Psoas muscle (tissue), 8 donors: ENCODE data around the gene RGS3. TPM values are rescaled to one million over a fixed set of nuclear protein-coding genes. Genes with fewer than 3 reads are reported as not detected.
A peak's percentile ranks its signal among the peaks of the same experiment; 100 is the strongest.

Source experiments
- ATAC-seq, 4 donors: fragments of 200-7000 bp; cut with Tn5 transposase; one replicate each; pipeline ENCODE4 v1.9.1; 2020; ENCODE audit warnings: moderate library complexity in 3 of 4, mild to moderate bottlenecking in 2 of 4
- DNase-seq, 2 donors: peaks; one replicate each; pipeline ENCODE4 v3.0.0-alpha.2; 2020
- H3K27ac ChIP-seq: fragments of 200-600 bp; one replicate; pipeline ENCODE4 v1.8.0; 2022
- H3K27me3 ChIP-seq, 3 donors: fragments of 200-600 bp in 1 of 3; one replicate each; pipeline versions ENCODE4 v1.6.1 to v1.8.0; 2013 to 2022; ENCODE audit warnings: low read length in 2 of 3, mild to moderate bottlenecking in 2 of 3, moderate library complexity in 1 of 3; ENCODE audit not compliant: insufficient read depth in 3 of 3
- H3K36me3 ChIP-seq, 2 donors: fragments of 200-600 bp in 1 of 2; one replicate each; pipeline versions ENCODE4 v1.6.1 to v1.8.0; 2013 to 2022; ENCODE audit warnings: low read depth in 1 of 2, mild to moderate bottlenecking in 1 of 2, moderate library complexity in 1 of 2; ENCODE audit not compliant: insufficient read depth in 1 of 2
- H3K4me1 ChIP-seq: fragments of 200-600 bp; one replicate; pipeline ENCODE4 v1.8.0; 2022
- H3K4me3 ChIP-seq: fragments of 200-600 bp; one replicate; pipeline ENCODE4 v1.8.0; 2022; ENCODE audit warnings: mild to moderate bottlenecking
- H3K9me3 ChIP-seq: fragments of 200-600 bp; one replicate; pipeline ENCODE4 v1.8.0; 2022
- CTCF ChIP-seq: fragments of 200-600 bp; IDR thresholded peaks from one replicate; pipeline ENCODE4 v1.8.0; 2022; ENCODE audit warnings: antibody characterized with exemption
- WGBS, 3 donors: extraction: QIAGEN DNeasy Blood & Tissue Kit; methylation state at CpG; one replicate each; pipeline versions ENCODE4 v1.1.6 to v1.1.7; 2013; 5-methylcytosine and 5-hydroxymethylcytosine counted together
- intact Hi-C, 2 donors: fragments of 100-400 bp; cut with DNase I; formaldehyde crosslinking; loops; one replicate each; pipeline versions ENCODE4 v1.11.0 to v1.14.2; 2022
- polyA plus RNA-seq, 3 donors: library from polyadenylated mRNA; stranded (reverse); fragments of 200-250 nt; gene quantifications; one replicate each; pipeline ENCODE4 v1.2.3, GENCODE V29; 2013
- total RNA-seq, 4 donors: library from RNA; stranded (reverse); fragmentation: NEBNext Ultra II Directional in 2 of 4; extraction: Animal tissue kit (Norgen Biotek cat#: 25700) in 2 of 4; gene quantifications; one replicate each; pipeline versions ENCODE4 v1.2.1 to v1.2.4, GENCODE V29; 2021 to 2023
- donor health status: healthy with polysubstance abuse.
- donor health status: DM: no; HTN: no; CAD: no; lungs with moderate emphysema.
- donor health status: Bipolar disorder and iron deficiency.
- donor health status: healthy.
- donor health status: DM: yes; HTN: yes; CAD: no.
- donor health status: DM: no; HTN: no; CAD: no.
- donor health status: DM: no; HTN: no; CAD: no.
- donor health status: DM: yes; HTN: yes; CAD: no.

RGS3 gene
- total and polyA plus RNA-seq, 7 donors = 7.1 to 38.1 (median 14.6) TPM

DNA sequence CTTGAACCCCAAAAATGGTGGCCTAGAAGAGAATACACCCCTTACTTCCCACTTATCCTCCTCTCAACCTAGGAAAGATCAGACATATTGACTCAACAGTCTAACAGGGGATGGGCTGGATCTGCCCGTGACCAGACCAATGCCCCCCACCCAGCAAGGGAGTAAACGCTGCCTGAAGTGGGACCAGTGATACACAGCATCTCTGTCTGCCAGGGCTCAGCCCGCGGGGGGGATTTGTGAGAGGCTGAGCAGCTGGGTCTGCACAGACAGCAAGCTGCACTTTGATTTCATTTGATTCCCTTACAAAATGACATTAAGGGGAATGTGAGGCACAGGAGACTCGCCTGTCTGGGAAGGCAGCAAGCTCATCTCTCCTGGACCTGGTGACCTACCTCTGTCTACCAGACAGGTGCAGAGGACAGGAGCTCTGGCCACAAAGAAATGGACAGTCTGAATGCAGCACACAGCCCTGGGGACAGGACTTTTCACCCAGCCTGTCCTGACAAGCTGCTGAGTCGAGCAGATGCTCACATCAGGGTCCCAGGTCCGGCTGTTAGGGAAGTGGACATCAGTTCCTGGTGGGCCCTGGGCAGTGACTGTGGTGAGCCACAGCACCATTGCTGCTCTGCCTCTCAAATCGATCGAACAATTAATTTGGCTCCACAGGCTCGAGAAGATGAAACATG, 79.9 kb downstream of the RGS3 start:
- no peak overlapping the region for H3K4me3 ChIP-seq
- no peaks in the 10 kb centered on the region for H3K27me3 ChIP-seq
- intact Hi-C loops = no loop called here
- no peak for TF ChIP-seq CTCF
- peaks cover 17% of the 10 kb centered on the region for H3K4me1 ChIP-seq
- H3K9me3 ChIP-seq = no peaks in the 10 kb centered on the region
- DNase-seq = no peak
- WGBS, 3 donors = 79 to 85% (median 82%) methylated on average over 10 of the region's 10 CpGs
- H3K27ac ChIP-seq = no peak overlapping the region
- no peaks in the 10 kb centered on the region for H3K36me3 ChIP-seq
- ATAC-seq = no peak

DNA sequence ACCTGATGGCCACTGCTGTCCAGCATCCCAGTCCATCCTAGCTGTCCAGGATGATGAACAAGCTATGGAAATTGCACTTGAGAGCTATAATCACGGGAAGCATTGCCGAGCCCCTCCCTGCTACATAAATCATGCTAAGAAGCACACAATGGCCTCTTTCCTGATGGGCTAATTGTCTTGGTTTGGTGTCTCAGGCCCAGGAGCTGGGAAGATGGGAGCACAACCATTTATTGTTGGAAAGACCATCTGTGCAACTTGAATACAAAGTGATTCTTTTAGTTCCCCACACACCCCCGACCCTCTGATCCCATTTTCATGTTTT, 80.4 kb downstream of the RGS3 start:
- Histone ChIP-seq H3K36me3 (no peaks in the 10 kb centered on the region), H3K27me3 (no peaks in the 10 kb centered on the region), H3K27ac (no peak overlapping the region), H3K9me3 (no peaks in the 10 kb centered on the region), H3K4me1 (peaks cover 22% of the 10 kb centered on the region), H3K4me3 (no peak overlapping the region)
- TF ChIP-seq CTCF = no peak
- intact Hi-C loops = no loop called here
- ATAC-seq (no peak), DNase-seq (no peak)
- 63 to 75% (median 64%) methylated on average over 3 of the region's 3 CpGs for WGBS, 3 donors

GRCh38 chr9:113545068-113545467, 81.5 kb downstream of the RGS3 start:
- no peak for TF ChIP-seq CTCF
- 91 to 97% (median 95%) methylated on average over 2 of the region's 2 CpGs for WGBS, 3 donors
- H3K36me3 ChIP-seq = no peaks in the 10 kb centered on the region
- no peak overlapping the region for H3K4me3 ChIP-seq
- H3K27ac ChIP-seq = no peak overlapping the region
- ATAC-seq (no peak), DNase-seq (no peak)
- intact Hi-C loops = loop anchor here in 1 of 2 donors (5.0 kb wide), 1 partner anchor 53 kb away; no protein-coding TSS in a partner anchor
- H3K4me1 ChIP-seq = peaks cover 31% of the 10 kb centered on the region
- no peaks in the 10 kb centered on the region for H3K27me3 ChIP-seq
- H3K9me3 ChIP-seq = no peaks in the 10 kb centered on the region

DNA sequence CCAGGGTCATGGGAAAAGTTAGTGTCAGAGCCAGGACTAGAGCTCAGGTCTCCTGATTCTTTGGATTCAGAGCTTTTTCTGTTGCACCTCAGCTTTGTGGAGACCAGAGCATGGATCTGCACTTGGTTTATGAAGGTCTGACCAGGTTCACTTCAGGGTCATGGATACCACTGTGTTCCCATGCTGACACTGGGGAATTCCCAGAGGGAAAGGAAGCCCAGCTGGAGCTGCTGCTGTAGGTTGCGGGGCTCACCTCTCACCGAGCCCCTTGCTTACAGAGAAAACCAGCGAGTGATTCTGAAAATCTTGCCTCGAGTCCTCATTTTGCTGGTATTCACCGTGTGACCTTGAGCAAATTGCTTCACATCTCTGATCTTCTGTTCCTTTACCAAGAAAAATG, 83.0 kb downstream of the RGS3 start:
- no peak for ATAC-seq
- Histone ChIP-seq H3K27me3 (no peaks in the 10 kb centered on the region), H3K9me3 (no peaks in the 10 kb centered on the region), H3K4me3 (no peak overlapping the region), H3K27ac (peak overlapping the region; percentile 11), H3K36me3 (no peaks in the 10 kb centered on the region), H3K4me1 (peaks cover 31% of the 10 kb centered on the region)
- no peak for DNase-seq
- TF ChIP-seq CTCF = no peak
- 81 to 93% (median 89%) methylated on average over 5 of the region's 5 CpGs for WGBS, 3 donors
- intact Hi-C loops = loop anchor here in 1 of 2 donors (5.0 kb wide), 1 partner anchor 54 kb away; no protein-coding TSS in a partner anchor

- H3K4me1 ChIP-seq = peaks cover 31% of the 10 kb centered on the region
- H3K9me3 ChIP-seq = no peaks in the 10 kb centered on the region
- no peaks in the 10 kb centered on the region for H3K27me3 ChIP-seq
- H3K4me3 ChIP-seq = no peak overlapping the region
- no peaks in the 10 kb centered on the region for H3K36me3 ChIP-seq
- no peak for DNase-seq
- intact Hi-C loops = loop anchor here in 1 of 2 donors (5.0 kb wide), 1 partner anchor 55 kb away; no protein-coding TSS in a partner anchor
- no peak for ATAC-seq
- H3K27ac ChIP-seq = peak overlapping the region; percentile 87
- no peak for TF ChIP-seq CTCF
- 91 to 92% (median 92%) methylated on average over 5 of the region's 5 CpGs for WGBS, 3 donors
Observed at GRCh38 chr9:113547501-113547900, 84.0 kb downstream of the RGS3 start.
